Measurements from ENCODE around the gene UBR2. TPM values are rescaled to one million over a fixed set of nuclear protein-coding genes. Genes with fewer than 3 reads are reported as not detected.
"Not testable (repeated sequence)": the region's sequence is repeated elsewhere in the genome, so short reads cannot be mapped to it uniquely, and the experiment has no call there.

The UBR2 gene
- total RNA-seq, 5 donors from 2014 or later (not counting 1 experiment from before 2014, with no cell fraction given), result 41.1 to 47.6 (median 44.8) TPM

DNA sequence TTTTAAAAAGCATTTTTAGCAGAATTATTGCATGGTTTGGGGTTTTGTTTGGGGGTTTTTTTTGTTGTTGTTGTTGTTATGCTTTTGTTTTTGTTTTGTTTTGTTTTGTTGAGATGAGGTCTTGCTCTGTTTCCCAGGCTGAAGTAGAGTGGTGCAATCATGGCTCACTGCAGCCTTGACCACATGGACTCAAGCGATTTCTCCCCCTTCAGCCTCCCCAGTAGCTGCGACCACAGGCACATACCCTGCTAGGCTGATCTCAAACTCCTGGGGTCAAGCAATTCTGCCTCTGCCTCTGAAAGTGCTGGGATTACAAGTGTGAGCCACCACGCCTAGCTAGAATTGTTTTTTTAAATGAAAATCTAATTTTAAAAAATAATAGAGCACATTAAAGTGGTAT, 35.7 kb downstream of the UBR2 start:
- peaks cover 11 to 28% of the 10 kb centered on the region in 2 donors for H3K36me3 ChIP-seq (ENCODE audit: control insufficient read depth in 2 of 2, extremely low read depth in 1 of 2, insufficient read depth in 1 of 2, low read length in 1 of 2)
- POLR2A ChIA-PET, result no interaction called here

DNA sequence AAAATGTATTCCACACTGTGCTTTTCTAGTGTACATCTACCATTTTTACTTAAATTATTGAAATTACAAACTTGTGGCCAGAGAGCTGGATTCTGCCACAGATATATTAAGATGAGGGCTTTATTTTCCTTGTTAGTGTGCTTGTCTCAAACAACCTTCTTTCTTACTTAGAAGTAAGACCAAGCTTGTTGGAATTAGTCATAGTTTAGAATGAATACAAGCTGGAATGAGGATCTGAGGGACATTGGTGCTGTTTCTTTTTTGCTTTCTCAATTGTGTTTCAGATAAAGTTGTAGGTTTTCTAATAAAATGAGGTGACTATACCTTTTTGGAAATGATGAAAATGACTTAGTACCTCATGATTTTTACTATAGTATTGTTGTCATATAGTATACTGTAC, 40.3 kb downstream of the UBR2 start:
- H3K4me1 Mint-ChIP-seq, result peaks cover 0 to 7% (median 6%) of the 10 kb centered on the region in 3 donors
- H3K27me3 ChIP-seq (replicated peaks in 1 of 2; ENCODE audit: control insufficient read depth in 2 of 2, extremely low read depth in 1 of 2, insufficient read depth in 2 of 2, low read length in 1 of 2), result no peaks in the 10 kb centered on the region
- H3K27ac ChIP-seq (ENCODE audit: low read length), result no peak overlapping the region
- no peak overlapping the region for H3K4me3 Mint-ChIP-seq
- H3K4me3 ChIP-seq (ENCODE audit: control insufficient read depth in 1 of 2, extremely low read depth in 1 of 2, low read length in 1 of 2), result no peak overlapping the region
- H3K27me3 Mint-ChIP-seq, result no peaks in the 10 kb centered on the region
- peaks cover 17 to 37% of the 10 kb centered on the region in 2 donors for H3K36me3 ChIP-seq (ENCODE audit: control insufficient read depth in 2 of 2, extremely low read depth in 1 of 2, insufficient read depth in 1 of 2, low read length in 1 of 2)
- ATAC-seq (replicated peaks in 1 of 4) (no peak), DNase-seq (no peak)
- no peaks in the 10 kb centered on the region for H3K9me3 ChIP-seq
- POLR2A ChIA-PET, result interaction anchor here in 1 of 2 donors (0.6 kb wide), 1 partner anchor 28 kb away, joined by 8 read pairs; no protein-coding TSS in a partner anchor
- no peaks in the 10 kb centered on the region for H3K9me3 Mint-ChIP-seq
- CTCF ChIA-PET, result interaction anchor here in 1 of 2 donors (1.1 kb wide), 1 partner anchor 57 kb away, joined by 3 read pairs; no protein-coding TSS in a partner anchor
- H3K27ac Mint-ChIP-seq, result no peak overlapping the region
- peaks cover 23% of the 10 kb centered on the region for H3K36me3 Mint-ChIP-seq
- H3K4me1 ChIP-seq (ENCODE audit: control insufficient read depth in 1 of 2, extremely low read depth in 1 of 2, insufficient read depth in 2 of 2, low read length in 2 of 2), result no peaks in the 10 kb centered on the region

More for the DNA sequence above, 35.7 kb downstream of the UBR2 start:
- Mint-ChIP-seq H3K4me1 (peaks cover 4 to 14% (median 11%) of the 10 kb centered on the region in 3 donors), H3K4me3 (no peak overlapping the region), H3K27me3 (no peaks in the 10 kb centered on the region), H3K36me3 (peaks cover 47% of the 10 kb centered on the region), H3K27ac (no peak overlapping the region), H3K9me3 (no peaks in the 10 kb centered on the region)
- no peaks in the 10 kb centered on the region for H3K9me3 ChIP-seq
- H3K27me3 ChIP-seq (replicated peaks in 1 of 2; ENCODE audit: control insufficient read depth in 2 of 2, extremely low read depth in 1 of 2, insufficient read depth in 2 of 2, low read length in 1 of 2), result no peaks in the 10 kb centered on the region
- ATAC-seq (replicated peaks in 1 of 4) (no peak), DNase-seq (no peak)
- no peak overlapping the region for H3K27ac ChIP-seq (ENCODE audit: low read length)
- H3K4me1 ChIP-seq (ENCODE audit: control insufficient read depth in 1 of 2, extremely low read depth in 1 of 2, insufficient read depth in 2 of 2, low read length in 2 of 2), result no peaks in the 10 kb centered on the region
- CTCF ChIA-PET, result interaction anchor here in 1 of 2 donors (0.6 kb wide), 1 partner anchor 319 kb away, joined by 3 read pairs; no protein-coding TSS in a partner anchor
- H3K4me3 ChIP-seq (ENCODE audit: control insufficient read depth in 1 of 2, extremely low read depth in 1 of 2, low read length in 1 of 2), result no peak overlapping the region
- WGBS (ENCODE audit: insufficient coverage), result 87% methylated on average over 2 of the region's 3 CpGs

DNA sequence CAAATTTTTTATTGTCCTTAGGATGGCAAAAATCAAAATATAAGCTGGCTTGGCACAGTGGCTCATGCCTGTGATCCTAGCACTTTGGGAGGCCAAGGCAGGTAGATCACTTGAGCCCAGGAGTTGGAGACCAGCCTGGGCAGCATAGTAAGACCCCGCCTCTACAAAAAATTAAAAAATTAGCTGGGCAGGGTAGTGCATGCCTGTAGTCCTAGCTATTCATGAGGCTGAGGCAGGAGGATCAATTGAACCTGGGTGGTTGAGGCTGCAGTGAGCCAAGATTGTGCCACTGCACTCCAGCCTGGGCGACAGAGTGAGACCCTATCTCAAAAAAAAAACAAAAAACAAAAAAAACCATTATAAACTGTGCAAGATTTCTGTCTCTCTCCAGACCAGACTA, 40.9 kb downstream of the UBR2 start:
- ChIA-PET POLR2A (interaction anchor here in 1 of 2 donors (0.6 kb wide), 1 partner anchor 28 kb away, joined by 3 read pairs; no protein-coding TSS in a partner anchor), CTCF (interaction anchor here in 1 of 2 donors (1.1 to 1.2 kb wide), 2 partner anchors 11 to 57 kb away, joined by 3 read pairs; no protein-coding TSS in a partner anchor)
- H3K27ac ChIP-seq (ENCODE audit: low read length); H3K9me3 ChIP-seq; ATAC-seq (replicated peaks in 1 of 4); H3K4me3 Mint-ChIP-seq; H3K4me3 ChIP-seq (ENCODE audit: control insufficient read depth in 1 of 2, extremely low read depth in 1 of 2, low read length in 1 of 2); H3K27me3 Mint-ChIP-seq; H3K27ac Mint-ChIP-seq; H3K4me1 ChIP-seq (ENCODE audit: control insufficient read depth in 1 of 2, extremely low read depth in 1 of 2, insufficient read depth in 2 of 2, low read length in 2 of 2); H3K27me3 ChIP-seq (replicated peaks in 1 of 2; ENCODE audit: control insufficient read depth in 2 of 2, extremely low read depth in 1 of 2, insufficient read depth in 2 of 2, low read length in 1 of 2); H3K4me1 Mint-ChIP-seq; DNase-seq; H3K9me3 Mint-ChIP-seq: not testable (repeated sequence)
- 100% methylated on average over 1 of the region's 2 CpGs for WGBS (ENCODE audit: insufficient coverage)
- peaks cover 25% of the 10 kb centered on the region for H3K36me3 Mint-ChIP-seq
- peaks cover 17 to 34% of the 10 kb centered on the region in 2 donors for H3K36me3 ChIP-seq (ENCODE audit: control insufficient read depth in 2 of 2, extremely low read depth in 1 of 2, insufficient read depth in 1 of 2, low read length in 1 of 2)

DNA sequence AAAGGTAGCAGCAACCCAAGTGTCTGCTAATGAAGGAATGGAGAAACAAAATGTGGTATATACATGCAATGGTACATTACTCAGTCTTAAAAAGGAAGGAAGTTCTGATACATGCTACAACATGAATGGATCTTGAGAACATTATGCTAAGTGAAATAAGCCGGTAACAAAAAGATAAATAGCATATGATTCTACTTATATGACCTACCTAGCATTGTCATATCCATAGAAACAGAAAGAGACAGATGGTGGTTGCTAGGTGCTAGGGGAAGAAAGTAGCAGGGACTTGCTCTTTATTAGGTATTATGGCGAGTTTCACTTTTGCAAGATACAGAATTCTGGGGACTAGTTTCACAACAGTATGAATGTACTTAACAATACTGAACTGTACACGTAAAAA, 46.6 kb downstream of the UBR2 start:
- peaks cover 6 to 44% of the 10 kb centered on the region in 2 donors for H3K36me3 ChIP-seq (ENCODE audit: control insufficient read depth in 2 of 2, extremely low read depth in 1 of 2, insufficient read depth in 1 of 2, low read length in 1 of 2)

DNA sequence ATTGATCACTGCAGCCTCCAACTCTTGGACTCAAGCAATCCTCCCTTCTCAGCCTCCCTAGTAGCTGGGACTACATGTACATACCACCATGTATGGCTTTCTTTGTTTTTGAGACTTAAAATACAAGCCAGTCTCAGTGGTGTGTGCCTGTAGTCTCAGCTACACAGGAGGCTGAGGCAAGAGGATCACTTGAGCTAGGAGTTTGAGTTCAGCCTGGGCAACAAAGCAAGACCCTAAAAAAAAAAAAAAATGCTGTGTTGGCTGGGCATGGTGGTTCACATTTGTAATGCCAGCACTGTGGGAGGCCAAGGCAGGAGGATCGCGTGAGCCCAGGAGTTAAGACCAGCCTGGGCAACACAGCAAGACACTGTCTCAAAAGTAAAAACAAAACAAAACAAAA, 51.7 kb downstream of the UBR2 start:
- no peak overlapping the region for H3K4me3 Mint-ChIP-seq
- H3K4me1 ChIP-seq (ENCODE audit: control insufficient read depth in 1 of 2, extremely low read depth in 1 of 2, insufficient read depth in 2 of 2, low read length in 2 of 2), result no peaks in the 10 kb centered on the region
- no peaks in the 10 kb centered on the region for H3K27me3 ChIP-seq (replicated peaks in 1 of 2; ENCODE audit: control insufficient read depth in 2 of 2, extremely low read depth in 1 of 2, insufficient read depth in 2 of 2, low read length in 1 of 2)
- peaks cover 34% of the 10 kb centered on the region for H3K36me3 Mint-ChIP-seq
- H3K9me3 Mint-ChIP-seq, result no peaks in the 10 kb centered on the region
- H3K4me1 Mint-ChIP-seq, result peaks cover 0 to 3% (median 0%) of the 10 kb centered on the region in 3 donors
- H3K36me3 ChIP-seq (ENCODE audit: control insufficient read depth in 2 of 2, extremely low read depth in 1 of 2, insufficient read depth in 1 of 2, low read length in 1 of 2), result peaks cover 0 to 50% of the 10 kb centered on the region in 2 donors
- H3K27ac ChIP-seq (ENCODE audit: low read length), result no peak overlapping the region
- H3K27ac Mint-ChIP-seq, result peak overlapping the region in 1 of 2 donors; percentile 31
- no peak overlapping the region for H3K4me3 ChIP-seq (ENCODE audit: control insufficient read depth in 1 of 2, extremely low read depth in 1 of 2, low read length in 1 of 2)
- DNase-seq (no peak), ATAC-seq (replicated peaks in 1 of 4) (no peak)
- H3K27me3 Mint-ChIP-seq, result no peaks in the 10 kb centered on the region
- ChIA-PET POLR2A (no interaction called here), CTCF (no interaction called here)
- WGBS (ENCODE audit: insufficient coverage), result no CpG with 5 or more reads among the region's 2 CpGs
- no peaks in the 10 kb centered on the region for H3K9me3 ChIP-seq

More for the DNA sequence above, 46.6 kb downstream of the UBR2 start:
- H3K4me3 Mint-ChIP-seq, result no peak overlapping the region
- POLR2A ChIA-PET, result interaction anchor here (0.6 to 0.7 kb wide), 2 partner anchors 44 to 65 kb away, joined by 3 to 6 read pairs; no protein-coding TSS in a partner anchor
- H3K27ac ChIP-seq (ENCODE audit: low read length), result no peak overlapping the region
- DNase-seq, result no peak
- H3K4me1 Mint-ChIP-seq, result no peaks in the 10 kb centered on the region
- no peaks in the 10 kb centered on the region for H3K4me1 ChIP-seq (ENCODE audit: control insufficient read depth in 1 of 2, extremely low read depth in 1 of 2, insufficient read depth in 2 of 2, low read length in 2 of 2)
- CTCF ChIA-PET, result no interaction called here
- H3K36me3 Mint-ChIP-seq, result peaks cover 26% of the 10 kb centered on the region
- H3K9me3 Mint-ChIP-seq, result no peaks in the 10 kb centered on the region
- no peaks in the 10 kb centered on the region for H3K27me3 ChIP-seq (replicated peaks in 1 of 2; ENCODE audit: control insufficient read depth in 2 of 2, extremely low read depth in 1 of 2, insufficient read depth in 2 of 2, low read length in 1 of 2)
- H3K4me3 ChIP-seq (ENCODE audit: control insufficient read depth in 1 of 2, extremely low read depth in 1 of 2, low read length in 1 of 2), result no peak overlapping the region
- WGBS (ENCODE audit: insufficient coverage), result no CpG with 5 or more reads among the region's 3 CpGs
- no peaks in the 10 kb centered on the region for H3K27me3 Mint-ChIP-seq
- no peaks in the 10 kb centered on the region for H3K9me3 ChIP-seq
- no peak overlapping the region for H3K27ac Mint-ChIP-seq
- ATAC-seq (replicated peaks in 1 of 4), result no peak

DNA sequence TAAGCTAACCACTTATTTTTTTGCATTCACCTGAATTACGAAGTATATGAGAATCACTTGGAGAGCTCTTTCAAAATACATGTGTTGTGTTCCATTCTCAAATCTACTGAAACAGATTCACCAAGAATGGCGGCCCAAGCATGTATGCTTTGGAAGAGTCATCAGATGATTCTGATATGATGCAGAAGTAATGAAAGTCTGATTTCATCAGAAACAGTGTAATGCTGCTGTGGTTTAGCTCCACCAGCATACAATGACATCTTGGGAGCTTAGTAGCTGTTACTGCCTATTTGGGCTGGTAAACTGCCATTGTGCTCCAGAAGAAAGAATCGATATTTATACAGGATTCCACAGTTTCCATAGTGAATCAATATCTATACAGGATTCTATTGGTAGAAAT, 52.9 kb downstream of the UBR2 start:
- Histone ChIP-seq H3K36me3 (ENCODE audit: control insufficient read depth in 2 of 2, extremely low read depth in 1 of 2, insufficient read depth in 1 of 2, low read length in 1 of 2) (peaks cover 0 to 51% of the 10 kb centered on the region in 2 donors), H3K27me3 (replicated peaks in 1 of 2; ENCODE audit: control insufficient read depth in 2 of 2, extremely low read depth in 1 of 2, insufficient read depth in 2 of 2, low read length in 1 of 2) (no peaks in the 10 kb centered on the region), H3K4me3 (ENCODE audit: control insufficient read depth in 1 of 2, extremely low read depth in 1 of 2, low read length in 1 of 2) (no peak overlapping the region), H3K27ac (ENCODE audit: low read length) (no peak overlapping the region), H3K9me3 (no peaks in the 10 kb centered on the region), H3K4me1 (ENCODE audit: control insufficient read depth in 1 of 2, extremely low read depth in 1 of 2, insufficient read depth in 2 of 2, low read length in 2 of 2) (no peaks in the 10 kb centered on the region)
- ATAC-seq (replicated peaks in 1 of 4) (no peak), DNase-seq (no peak)
- WGBS (ENCODE audit: insufficient coverage), result no CpG with 5 or more reads among the region's 3 CpGs
- Mint-ChIP-seq H3K27ac (no peak overlapping the region), H3K4me3 (no peak overlapping the region), H3K9me3 (no peaks in the 10 kb centered on the region), H3K36me3 (peaks cover 39% of the 10 kb centered on the region), H3K27me3 (no peaks in the 10 kb centered on the region), H3K4me1 (peaks cover 0 to 3% (median 0%) of the 10 kb centered on the region in 3 donors)
- CTCF ChIA-PET, result no interaction called here
- POLR2A ChIA-PET, result no interaction called here
